Measurements from ENCODE around the gene ZFR.
A peak's percentile ranks its signal among the peaks of the same experiment; 100 is the strongest.
"Not testable (repeated sequence)": the region's sequence is repeated elsewhere in the genome, so short reads cannot be mapped to it uniquely, and the experiment has no call there.

The ZFR gene

DNA sequence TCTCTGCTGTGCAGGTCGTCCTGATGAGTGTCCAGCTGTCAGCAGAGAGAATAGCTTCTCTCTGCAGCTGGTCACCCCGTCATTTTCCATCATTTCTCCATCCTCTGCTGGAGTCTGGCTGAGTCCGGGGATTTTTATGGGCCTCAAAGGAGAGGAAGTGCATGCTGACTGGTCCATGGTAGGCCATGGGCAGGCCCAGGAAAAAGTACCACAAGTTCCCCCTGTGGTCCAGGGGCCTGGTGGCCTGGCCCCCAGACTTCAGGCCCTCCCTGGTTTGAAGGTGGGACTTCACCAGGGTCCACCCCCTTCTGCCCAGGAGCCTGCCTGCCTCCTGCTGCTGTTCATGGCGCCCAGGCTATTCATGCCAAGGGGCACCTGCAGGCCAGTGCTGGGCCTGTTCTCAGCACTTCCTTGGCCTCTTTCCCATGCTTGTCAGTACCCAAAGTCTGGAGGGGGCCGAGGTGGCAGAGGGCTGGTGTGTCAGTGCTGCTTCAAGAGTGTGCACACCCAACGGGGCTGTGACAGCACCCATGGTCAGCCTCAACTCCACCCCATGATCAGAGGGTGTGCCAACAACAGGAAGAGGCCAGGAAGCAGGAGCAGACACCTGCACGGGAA, 124.5 kb downstream of the ZFR start:
- DNase-seq (ENCODE audit: low spot score), result no peak

DNA sequence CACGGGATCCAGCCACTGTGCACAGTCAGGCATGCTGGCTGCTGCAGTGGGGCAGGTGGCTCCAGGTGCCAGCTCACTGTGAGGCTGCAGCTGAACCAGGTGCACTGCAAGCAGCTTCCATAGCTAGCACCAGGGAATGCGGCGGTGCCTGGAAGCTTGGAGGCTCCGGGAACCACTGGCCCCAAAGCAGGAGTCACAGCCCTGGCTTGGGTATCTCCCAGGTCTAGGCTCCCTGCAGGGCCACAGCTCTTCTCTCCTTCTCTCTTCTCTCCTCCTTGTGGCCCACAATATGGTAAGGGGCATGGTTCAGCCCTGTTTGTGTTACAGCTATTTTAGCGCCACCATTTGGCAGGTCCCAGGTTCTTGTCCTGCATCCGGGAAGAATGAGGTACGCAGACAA, 125.1 kb downstream of the ZFR start:
- DNase-seq (ENCODE audit: low spot score), result no peak

GRCh38 chr5:32317041-32317440, 127.5 kb downstream of the ZFR start:
- DNase-seq (ENCODE audit: low spot score), result no peak

DNA sequence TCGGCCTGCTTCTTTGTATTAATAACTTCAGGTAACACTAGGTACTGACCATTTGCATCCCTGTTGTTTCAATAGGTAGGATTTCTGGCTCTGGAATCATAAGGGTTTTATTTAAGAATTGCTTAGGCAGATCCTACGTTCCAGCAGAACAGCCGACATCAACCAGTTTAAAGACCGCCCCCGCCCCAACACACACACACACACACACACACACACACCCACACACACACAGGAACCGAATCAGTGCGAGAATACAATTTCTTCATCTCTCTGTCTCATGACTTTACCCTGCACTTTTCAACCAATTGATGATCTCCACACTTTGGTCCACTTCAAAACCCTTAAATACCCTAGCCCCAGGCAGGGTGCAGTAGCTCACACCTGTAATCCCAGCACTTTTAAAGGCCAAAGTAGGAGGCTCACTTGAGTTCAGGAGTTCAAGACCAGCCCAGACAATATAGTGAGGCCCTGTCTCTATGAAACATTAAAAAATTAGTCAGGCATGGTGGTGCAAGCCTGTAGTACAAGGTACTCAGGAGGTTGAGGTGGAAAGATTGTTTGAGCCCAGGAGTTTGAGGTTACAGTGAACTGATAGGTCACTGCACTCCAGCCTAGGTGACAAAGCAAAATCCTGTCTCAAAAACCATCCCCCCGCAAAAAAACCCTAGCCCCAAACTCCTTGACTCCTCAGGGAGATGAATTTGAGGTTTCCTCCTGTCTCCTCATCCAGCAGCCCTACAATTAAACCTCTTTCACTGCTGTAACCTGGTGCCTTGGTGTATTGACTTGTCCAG, 129.1 kb downstream of the ZFR start:
- no peak for DNase-seq (ENCODE audit: low spot score)

- no peak for DNase-seq (ENCODE audit: low spot score)
Observed at GRCh38 chr5:32314658-32315057, 129.9 kb downstream of the ZFR start.

GRCh38 chr5:32314152-32314488, 130.4 kb downstream of the ZFR start:
- not testable (repeated sequence) for DNase-seq (ENCODE audit: low spot score)

DNA sequence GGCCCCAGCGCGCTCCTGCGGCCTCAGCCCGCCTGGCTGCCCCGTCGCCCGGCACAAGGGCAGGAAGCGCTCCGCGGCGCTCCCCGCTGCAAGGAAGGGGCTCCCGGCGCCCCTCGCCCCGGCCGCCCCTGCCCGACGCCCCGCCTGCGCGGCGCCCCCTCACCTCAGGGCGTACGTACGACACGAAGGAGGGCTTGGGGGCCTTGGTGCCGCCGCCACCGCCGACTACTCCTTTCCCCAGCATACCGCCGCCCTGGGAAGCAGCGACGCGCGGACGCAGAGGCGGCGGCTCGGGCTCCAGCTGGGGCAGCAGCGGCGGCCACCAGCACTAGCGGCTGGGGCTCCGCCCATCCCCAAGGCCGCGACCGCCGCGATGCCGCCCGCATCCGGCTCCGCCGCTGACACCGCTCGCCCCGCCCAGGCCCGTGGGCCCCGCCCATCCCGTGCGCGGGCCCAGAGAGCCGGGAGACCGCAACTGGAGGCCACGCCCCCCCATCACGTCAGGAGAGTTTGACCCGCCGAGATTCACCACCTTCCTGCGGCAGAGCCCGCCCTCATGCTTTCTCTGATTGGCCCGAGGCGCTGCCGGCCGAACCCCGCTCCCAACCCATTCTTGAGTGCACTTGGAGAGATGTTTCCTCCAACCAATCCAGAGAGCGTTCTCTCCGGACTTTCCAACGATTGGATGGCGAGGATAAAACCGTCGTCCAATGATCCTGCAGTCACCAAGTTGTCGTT, 131.8 kb downstream of the ZFR start, which contains the start of gene MTMR12:
Gene MTMR12, minus strand, starts transcription at position 345 of the 738 bp plus-strand sequence. Its CDS starts 101 bp downstream, at position 244.
- peak; percentile 99 for DNase-seq (ENCODE audit: low spot score)

GRCh38 chr5:32312197-32312594, 132.3 kb downstream of the ZFR start:
- peak; percentile 62 for DNase-seq (ENCODE audit: low spot score)

GRCh38 chr5:32311404-32312196, 132.9 kb downstream of the ZFR start:
- peak; percentile 87 for DNase-seq (ENCODE audit: low spot score)

DNA sequence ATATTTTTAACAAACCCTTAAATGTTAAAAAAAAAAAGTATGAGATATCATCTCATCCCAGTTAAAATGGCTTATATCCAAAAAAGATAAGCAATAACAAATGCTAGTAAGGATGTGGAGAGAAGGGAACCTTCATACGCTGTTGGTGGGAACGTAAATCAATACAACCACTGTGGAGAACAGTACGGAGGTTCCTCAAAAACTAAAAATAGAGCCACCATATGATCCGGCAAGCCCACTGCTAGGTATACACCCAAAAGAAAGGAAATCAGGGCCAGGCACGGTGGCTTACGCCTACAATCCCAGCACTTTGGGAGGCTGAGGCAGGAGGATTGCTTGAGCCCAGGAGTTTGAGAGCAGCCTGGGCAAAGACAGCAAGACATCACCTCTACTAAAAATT, 134.8 kb downstream of the ZFR start:
- no peak for DNase-seq (ENCODE audit: low spot score)

GRCh38 chr5:32308946-32309345, 135.6 kb downstream of the ZFR start:
- DNase-seq (ENCODE audit: low spot score), result no peak

GRCh38 chr5:32307769-32308194, 136.8 kb downstream of the ZFR start:
- DNase-seq (ENCODE audit: low spot score), result no peak

GRCh38 chr5:32304622-32305021, 139.9 kb downstream of the ZFR start:
- no peak for DNase-seq (ENCODE audit: low spot score)

All from germinal center (tissue), 1 donor.